Putamen (tissue), 1 donor: ENCODE data around the gene POLR3A.
A peak's percentile ranks its signal among the peaks of the same experiment; 100 is the strongest.

Experiments used
- DNase-seq: peaks from one replicate; pipeline ENCODE4 v3.0.0-alpha.2; 2016; ENCODE audit warnings: low spot score

POLR3A gene

DNA sequence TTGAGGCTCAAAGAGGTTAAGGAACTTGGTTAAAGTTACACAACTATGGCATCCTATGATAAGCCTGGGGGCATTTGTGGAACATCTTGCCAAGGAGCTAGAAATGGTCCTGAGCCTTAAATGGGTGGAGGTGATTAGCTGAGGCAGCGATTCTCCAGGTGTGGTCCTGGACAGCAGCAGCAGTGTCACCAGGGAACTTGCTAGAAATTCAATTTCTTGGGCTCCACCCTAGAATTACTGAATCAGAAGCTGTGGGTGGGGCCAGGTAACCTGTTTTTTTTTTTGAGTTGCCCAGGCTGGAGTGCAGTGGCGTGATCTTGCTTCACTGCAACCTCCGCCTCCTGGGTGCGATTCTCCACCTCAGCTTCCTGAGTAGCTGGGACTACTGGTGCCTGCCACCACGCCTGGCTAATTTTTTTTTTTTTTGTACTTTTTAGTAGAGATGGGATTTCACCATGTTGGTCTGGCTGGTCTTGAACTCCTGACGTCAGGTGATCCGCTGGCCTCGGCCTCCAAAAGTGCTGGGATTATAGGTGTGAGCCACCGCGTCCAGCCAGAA lies 17.5 kb upstream of the POLR3A start:
- no peak for DNase-seq

DNA sequence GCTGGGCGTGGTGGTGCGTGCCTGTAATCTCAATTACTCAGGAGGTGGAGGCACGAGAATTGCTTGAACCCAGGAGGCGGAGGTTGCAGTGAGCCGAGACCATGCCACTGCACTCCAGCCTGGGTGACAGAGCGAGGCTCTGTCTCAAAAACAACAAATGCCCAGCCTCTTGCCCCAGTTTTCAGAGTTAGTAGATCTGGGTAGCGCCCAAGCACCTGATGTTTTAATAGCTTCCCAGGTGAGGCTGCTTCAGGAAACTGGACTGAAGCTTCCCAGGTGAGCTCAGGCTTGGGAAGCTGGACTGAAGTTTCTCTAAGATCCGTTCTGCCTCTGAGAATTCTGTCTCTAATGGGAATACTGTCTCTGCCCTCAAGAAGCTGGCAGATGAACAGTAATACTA lies 16.5 kb upstream of the POLR3A start:
- DNase-seq: no peak

GRCh38 chr10:78045237-78045636 lies 15.9 kb upstream of the POLR3A start:
- no peak for DNase-seq

- DNase-seq: no peak
Measured at GRCh38 chr10:78044699-78045098, 15.4 kb upstream of the POLR3A start.

DNA sequence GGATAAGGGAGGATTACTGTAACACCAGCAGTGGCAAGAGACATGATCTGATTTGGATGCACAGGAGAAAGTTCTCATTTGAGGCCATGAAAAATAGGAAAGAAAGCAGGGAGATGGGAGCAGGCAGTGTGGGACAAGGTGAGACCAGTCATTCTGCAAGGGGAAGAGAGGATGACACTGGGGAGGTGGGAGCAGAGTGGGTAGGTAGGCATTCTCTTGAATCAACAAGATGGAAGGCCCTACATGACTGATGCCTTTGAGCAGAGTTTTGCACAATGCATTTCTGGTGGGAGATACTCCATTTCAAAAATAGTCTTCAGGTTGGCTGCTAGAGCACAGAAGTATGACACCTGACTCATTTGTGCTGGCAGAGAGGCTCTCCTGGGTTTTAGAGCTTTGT lies 14.9 kb upstream of the POLR3A start:
- DNase-seq: no peak

- no peak for DNase-seq
Measured at GRCh38 chr10:78042752-78043104, 13.4 kb upstream of the POLR3A start.

- DNase-seq: no peak
Measured at GRCh38 chr10:78042058-78042751, 12.9 kb upstream of the POLR3A start.

- DNase-seq: no peak
Measured at GRCh38 chr10:78041170-78042057, 12.1 kb upstream of the POLR3A start.

- DNase-seq: no peak
Measured at GRCh38 chr10:78039743-78040142, 10.4 kb upstream of the POLR3A start.

- no peak for DNase-seq
Measured at GRCh38 chr10:78038791-78039547, 9.7 kb upstream of the POLR3A start.

GRCh38 chr10:78038105-78038504 lies 8.8 kb upstream of the POLR3A start:
- DNase-seq: no peak

- DNase-seq: no peak
Measured at GRCh38 chr10:78035933-78036583, 6.7 kb upstream of the POLR3A start.

DNA sequence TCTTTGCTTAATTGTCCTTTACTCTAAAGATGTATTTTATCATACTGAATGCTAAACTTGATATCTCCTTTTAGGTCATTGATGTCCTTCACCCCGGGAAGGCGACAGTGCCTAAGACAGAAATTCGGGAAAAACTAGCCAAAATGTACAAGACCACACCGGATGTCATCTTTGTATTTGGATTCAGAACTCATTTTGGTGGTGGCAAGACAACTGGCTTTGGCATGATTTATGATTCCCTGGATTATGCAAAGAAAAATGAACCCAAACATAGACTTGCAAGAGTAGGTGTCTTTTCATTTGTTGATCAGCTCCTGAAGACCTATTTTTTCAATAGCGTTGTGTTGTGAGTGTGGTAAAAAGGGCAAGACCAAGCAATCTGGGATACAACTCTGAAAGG lies 6.1 kb upstream of the POLR3A start:
- no peak for DNase-seq

DNA sequence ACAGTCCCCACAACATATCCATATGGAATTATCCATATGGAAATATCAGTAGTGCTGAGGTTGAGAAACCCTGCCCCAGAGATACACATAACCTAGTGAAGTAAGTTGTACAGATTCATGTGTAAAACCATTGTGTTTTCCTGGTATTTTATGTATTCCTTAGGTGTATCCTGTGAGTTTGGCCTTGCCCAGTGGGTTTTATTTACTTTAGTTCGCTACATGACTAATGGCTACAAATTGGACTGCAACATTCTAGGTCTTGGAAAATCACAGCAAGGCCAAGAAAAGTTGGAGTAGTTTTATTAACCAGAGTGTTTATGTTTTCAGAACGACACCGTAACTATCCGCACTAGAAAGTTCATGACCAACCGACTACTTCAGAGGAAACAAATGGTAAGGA lies 5.7 kb upstream of the POLR3A start:
- no peak for DNase-seq

GRCh38 chr10:78033637-78034470 lies 4.5 kb upstream of the POLR3A start, which contains the start of gene RPS24:
RPS24 (plus strand) TSS chr10:78033863; CDS start chr10:78033902, 39 bp downstream.
- peak; percentile 96 for DNase-seq

- DNase-seq: no peak
Measured at GRCh38 chr10:78033387-78033636, 4.0 kb upstream of the POLR3A start.

GRCh38 chr10:78028438-78029268 lies 662 bp downstream of the POLR3A start:
- no peak for DNase-seq

DNA sequence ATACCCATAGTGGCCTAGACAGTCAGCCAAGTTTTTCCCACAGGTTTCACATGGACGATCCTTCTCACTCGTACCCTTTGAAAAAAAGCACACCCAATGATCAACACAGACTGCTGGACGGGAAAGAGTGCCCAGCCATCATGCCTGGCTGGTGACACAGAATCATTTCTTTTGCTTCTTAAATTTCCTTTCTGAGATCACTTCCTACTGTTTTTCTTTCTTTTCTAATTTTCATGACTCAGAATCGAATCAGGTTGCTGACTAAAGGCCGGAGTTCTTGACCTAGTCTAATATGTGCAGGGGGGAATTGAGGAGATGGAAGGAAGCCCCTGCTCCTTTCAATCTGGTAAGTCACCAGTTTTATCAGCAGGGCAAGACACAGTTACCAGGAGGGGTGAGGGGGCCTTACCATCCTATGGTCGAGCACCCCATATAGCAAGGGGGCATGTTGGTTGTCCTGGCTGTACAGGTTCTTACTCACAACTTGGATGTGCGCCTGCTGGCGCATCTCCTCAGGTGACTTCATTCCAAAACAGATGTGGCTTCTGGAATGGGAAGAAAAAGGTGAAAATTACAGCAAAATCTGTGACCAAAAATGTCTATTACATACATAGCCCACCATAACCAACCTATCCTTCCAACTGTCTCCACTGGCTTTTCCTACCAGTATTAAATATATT lies 3.5 kb downstream of the POLR3A start:
- no peak for DNase-seq

DNA sequence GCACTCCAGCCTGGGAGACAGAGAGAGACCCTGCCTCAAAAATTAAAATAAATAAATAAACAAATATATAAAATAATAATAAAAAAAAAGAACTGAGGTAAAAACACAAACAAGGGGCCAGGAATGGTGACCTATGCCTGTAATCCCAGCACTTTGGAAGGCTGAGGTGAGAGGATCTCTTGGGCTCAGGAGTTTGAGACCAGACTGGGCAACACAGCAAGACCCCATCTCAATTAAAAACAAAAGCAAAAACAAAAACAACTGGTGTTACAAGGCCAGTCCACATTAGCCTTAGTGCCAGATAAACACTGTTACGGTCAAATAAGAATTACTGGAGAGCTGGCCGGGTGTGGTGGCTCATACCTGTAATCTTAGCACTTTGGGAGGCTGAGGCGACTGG lies 5.6 kb downstream of the POLR3A start:
- DNase-seq: no peak

GRCh38 chr10:78021201-78021600 lies 8.1 kb downstream of the POLR3A start:
- no peak for DNase-seq
